Parathyroid adenoma (tissue), 2 donors: ENCODE results near the gene PDGFD.

Source experiments
- H2AFZ ChIP-seq: fragments of 300-600 bp; sonication (generic); one replicate; pipeline ENCODE4 v1.7.0; 2017; ENCODE audit warnings: antibody characterized with exemption, mild to moderate bottlenecking
- H3K27ac ChIP-seq: fragments of 300-600 bp; sonication (generic); one replicate; pipeline ENCODE4 v1.7.0; 2017
- H3K27me3 ChIP-seq: fragments of 300-600 bp; sonication (generic); one replicate; pipeline ENCODE4 v1.7.0; 2017; ENCODE audit warnings: low read length; ENCODE audit not compliant: control insufficient read depth, insufficient read depth
- H3K36me3 ChIP-seq: fragments of 300-600 bp; sonication (generic); one replicate; pipeline ENCODE4 v1.7.0; 2017; ENCODE audit warnings: low read length; ENCODE audit not compliant: control insufficient read depth, insufficient read depth
- H3K4me1 ChIP-seq: fragments of 300-600 bp; sonication (generic); one replicate; pipeline ENCODE4 v1.7.0; 2017; ENCODE audit warnings: control low read depth
- H3K4me2 ChIP-seq: fragments of 300-600 bp; sonication (generic); one replicate; pipeline ENCODE4 v1.7.0; 2017; ENCODE audit warnings: low read length
- H3K4me3 ChIP-seq: fragments of 300-600 bp; sonication (generic); one replicate; pipeline ENCODE4 v1.7.0; 2017; ENCODE audit warnings: low read depth, low read length
- H3K79me2 ChIP-seq: fragments of 300-600 bp; sonication (generic); one replicate; pipeline ENCODE4 v1.7.0; 2017; ENCODE audit warnings: control low read depth
- H3K9ac ChIP-seq: fragments of 300-600 bp; sonication (generic); one replicate; pipeline ENCODE4 v1.7.0; 2017; ENCODE audit warnings: mild to moderate bottlenecking
- H3K9me3 ChIP-seq: fragments of 300-600 bp; sonication (generic); one replicate; pipeline ENCODE4 v1.7.0; 2017; ENCODE audit warnings: low read length; ENCODE audit not compliant: control insufficient read depth
- TF ChIP-seq, protein P1 (sequence below): fragments of 300-600 bp; sonication (generic); IDR thresholded peaks from one replicate; pipeline ENCODE4 v1.7.0; 2017; ENCODE audit warnings: antibody characterized with exemption, mild to moderate bottlenecking
- donor health status: primary hyperparathyroidism.

PDGFD gene

GRCh38 chr11:103862094-103862801 lies 301.7 kb downstream of the PDGFD start:
- Histone ChIP-seq H3K4me1 (no peaks in the 10 kb centered on the region), H3K4me3 (no peak overlapping the region), H3K27ac (no peak overlapping the region), H3K9ac (no peak overlapping the region), H2AFZ (no peak overlapping the region), H3K79me2 (no peaks in the 10 kb centered on the region), H3K9me3 (no peaks in the 10 kb centered on the region), H3K27me3 (no peaks in the 10 kb centered on the region), H3K36me3 (no peaks in the 10 kb centered on the region), H3K4me2 (no peak overlapping the region)
- TF ChIP-seq, protein P1, sequence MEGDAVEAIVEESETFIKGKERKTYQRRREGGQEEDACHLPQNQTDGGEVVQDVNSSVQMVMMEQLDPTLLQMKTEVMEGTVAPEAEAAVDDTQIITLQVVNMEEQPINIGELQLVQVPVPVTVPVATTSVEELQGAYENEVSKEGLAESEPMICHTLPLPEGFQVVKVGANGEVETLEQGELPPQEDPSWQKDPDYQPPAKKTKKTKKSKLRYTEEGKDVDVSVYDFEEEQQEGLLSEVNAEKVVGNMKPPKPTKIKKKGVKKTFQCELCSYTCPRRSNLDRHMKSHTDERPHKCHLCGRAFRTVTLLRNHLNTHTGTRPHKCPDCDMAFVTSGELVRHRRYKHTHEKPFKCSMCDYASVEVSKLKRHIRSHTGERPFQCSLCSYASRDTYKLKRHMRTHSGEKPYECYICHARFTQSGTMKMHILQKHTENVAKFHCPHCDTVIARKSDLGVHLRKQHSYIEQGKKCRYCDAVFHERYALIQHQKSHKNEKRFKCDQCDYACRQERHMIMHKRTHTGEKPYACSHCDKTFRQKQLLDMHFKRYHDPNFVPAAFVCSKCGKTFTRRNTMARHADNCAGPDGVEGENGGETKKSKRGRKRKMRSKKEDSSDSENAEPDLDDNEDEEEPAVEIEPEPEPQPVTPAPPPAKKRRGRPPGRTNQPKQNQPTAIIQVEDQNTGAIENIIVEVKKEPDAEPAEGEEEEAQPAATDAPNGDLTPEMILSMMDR = no peak
